Astrocyte (in vitro differentiated cells and primary cell): Measurements from ENCODE around the gene FASN.

Experiments used
- EZH2 ChIP-seq: IDR thresholded peaks from 2 replicates; pipeline ENCODE4 v1.6.1; 2012; ENCODE audit warnings: mild to moderate bottlenecking, low read length, inconsistent platforms; ENCODE audit not compliant: insufficient read depth
- TF ChIP-seq, protein P1 (sequence below): IDR thresholded peaks from 2 replicates; pipeline ENCODE4 v1.5.1; 2011; ENCODE audit warnings: low read depth, mild to moderate bottlenecking, inconsistent platforms, low read length, moderate library complexity; ENCODE audit not compliant: insufficient read depth

DNA sequence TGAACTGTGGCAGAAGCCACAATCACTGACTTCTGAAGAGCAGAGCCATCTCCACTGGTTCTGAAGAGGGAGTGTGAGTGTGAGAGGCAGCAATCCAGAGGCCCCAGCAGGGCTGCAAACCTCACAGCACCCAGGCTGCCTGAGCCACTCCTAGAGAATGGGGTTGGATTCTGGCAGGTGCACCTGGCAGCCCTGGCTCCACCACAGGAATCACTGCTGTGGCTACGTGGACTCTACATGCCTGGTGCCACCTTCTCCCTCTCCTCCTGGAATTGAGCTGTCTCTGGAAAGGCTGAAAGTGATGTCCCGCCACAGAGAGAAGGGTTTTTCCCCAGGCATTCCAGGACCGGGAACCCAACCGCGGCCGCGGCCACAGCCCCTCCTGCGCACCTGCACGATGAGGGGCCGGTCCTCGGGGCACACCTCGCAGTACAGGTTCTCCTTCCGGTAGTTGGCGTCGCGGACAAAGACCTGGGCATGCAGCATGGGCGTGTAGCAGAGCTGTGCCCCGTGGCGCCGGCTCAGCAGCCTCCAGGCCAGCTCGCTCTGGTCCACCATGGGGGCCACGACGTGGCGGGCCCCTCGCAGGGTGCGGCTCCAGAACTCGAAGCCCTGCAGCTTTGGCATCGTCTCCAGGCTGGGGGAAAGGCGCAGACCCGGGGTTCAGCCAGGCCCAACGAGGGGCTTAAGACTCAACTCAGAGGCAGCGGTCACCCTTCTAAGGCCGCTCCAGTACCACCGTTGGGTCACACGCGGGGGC is 33.4 kb downstream of the FASN start:
- TF ChIP-seq, protein P1, sequence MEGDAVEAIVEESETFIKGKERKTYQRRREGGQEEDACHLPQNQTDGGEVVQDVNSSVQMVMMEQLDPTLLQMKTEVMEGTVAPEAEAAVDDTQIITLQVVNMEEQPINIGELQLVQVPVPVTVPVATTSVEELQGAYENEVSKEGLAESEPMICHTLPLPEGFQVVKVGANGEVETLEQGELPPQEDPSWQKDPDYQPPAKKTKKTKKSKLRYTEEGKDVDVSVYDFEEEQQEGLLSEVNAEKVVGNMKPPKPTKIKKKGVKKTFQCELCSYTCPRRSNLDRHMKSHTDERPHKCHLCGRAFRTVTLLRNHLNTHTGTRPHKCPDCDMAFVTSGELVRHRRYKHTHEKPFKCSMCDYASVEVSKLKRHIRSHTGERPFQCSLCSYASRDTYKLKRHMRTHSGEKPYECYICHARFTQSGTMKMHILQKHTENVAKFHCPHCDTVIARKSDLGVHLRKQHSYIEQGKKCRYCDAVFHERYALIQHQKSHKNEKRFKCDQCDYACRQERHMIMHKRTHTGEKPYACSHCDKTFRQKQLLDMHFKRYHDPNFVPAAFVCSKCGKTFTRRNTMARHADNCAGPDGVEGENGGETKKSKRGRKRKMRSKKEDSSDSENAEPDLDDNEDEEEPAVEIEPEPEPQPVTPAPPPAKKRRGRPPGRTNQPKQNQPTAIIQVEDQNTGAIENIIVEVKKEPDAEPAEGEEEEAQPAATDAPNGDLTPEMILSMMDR = no peak
- TF ChIP-seq EZH2 = no peak
